Kidney (tissue), 14 donors: ENCODE results near the gene APOA1. TPM values are rescaled to one million over a fixed set of nuclear protein-coding genes. Genes with fewer than 3 reads are reported as not detected.

Experiments used
- DNase-seq, 5 donors: peaks; one replicate each; pipeline ENCODE4 v3.0.0-alpha.2; 2013 to 2020
- FAIRE-seq: peaks from 2 replicates; lab custom pipeline; 2012; peaks lifted over from hg19 to GRCh38; lab: Jason Lieb, UNC
- H3K27ac ChIP-seq, 2 donors: one replicate each; pipeline ENCODE4 v1.7.0; 2013; ENCODE audit warnings: low read depth in 2 of 2, low read length in 2 of 2, inconsistent platforms in 1 of 2
- H3K27me3 ChIP-seq: one replicate; pipeline ENCODE4 v1.7.1; 2013; ENCODE audit warnings: low read length, inconsistent platforms; ENCODE audit not compliant: control insufficient read depth, insufficient read depth
- H3K36me3 ChIP-seq, 3 donors: one replicate each; pipeline versions ENCODE4 v1.7.0 to v1.7.1; 2013; ENCODE audit warnings: low read length in 3 of 3, control low read depth in 1 of 3, inconsistent platforms in 1 of 3; ENCODE audit not compliant: insufficient read depth in 3 of 3, control insufficient read depth in 2 of 3
- H3K4me1 ChIP-seq, 3 donors: one replicate each; pipeline versions ENCODE4 v1.7.0 to v1.7.1; 2013; ENCODE audit warnings: low read length in 3 of 3, inconsistent platforms in 1 of 3, low read depth in 1 of 3; ENCODE audit not compliant: control insufficient read depth in 2 of 3, insufficient read depth in 2 of 3
- H3K4me3 ChIP-seq, 3 donors: one replicate each; pipeline versions ENCODE4 v1.7.0 to v1.8.1; 2013; ENCODE audit warnings: low read length in 3 of 3, control low read depth in 1 of 3, inconsistent platforms in 1 of 3
- H3K9ac ChIP-seq, 3 donors: one replicate each; pipeline versions ENCODE4 v1.7.0 to v1.7.1; 2013; ENCODE audit warnings: low read length in 3 of 3, control low read depth in 1 of 3, inconsistent platforms in 1 of 3
- H3K9me3 ChIP-seq, 3 donors: one replicate each; pipeline versions ENCODE4 v1.7.0 to v1.7.1; 2013; ENCODE audit warnings: low read length in 3 of 3, control low read depth in 1 of 3, inconsistent platforms in 1 of 3; ENCODE audit not compliant: control insufficient read depth in 2 of 3, insufficient read depth in 1 of 3
- intact Hi-C: fragments of 100-400 bp; cut with DNase I; formaldehyde crosslinking; loops from one replicate; pipeline ENCODE4 v1.11.1; 2022
- polyA plus RNA-seq: library from polyadenylated mRNA; stranded (reverse); fragments of 350-450 nt; fragmentation: Illumina TruSeq; extraction: RNeasy Lipid Tissue Mini Kit (QIAGEN cat#74804); gene quantifications from one replicate; pipeline ENCODE4 v1.2.3, GENCODE V29; 2014; ENCODE audit warnings: low read depth, low replicate concordance; ENCODE audit not compliant: insufficient read depth
- total RNA-seq: library from RNA; stranded (reverse); fragmentation: NEBNext Ultra II Directional; extraction: Animal tissue kit (Norgen Biotek cat#: 25700); gene quantifications from one replicate; pipeline ENCODE4 v1.2.1, GENCODE V29; 2021
- TF ChIP-seq, protein P1 (sequence below): IDR thresholded peaks from 3 replicates; pipeline ENCODE4 v1.5.1; 2012; ENCODE audit warnings: mild to moderate bottlenecking, moderate library complexity, borderline replicate concordance; ENCODE audit not compliant: insufficient read depth; ENCODE audit errors: extremely low read depth
- donor health status: control.
- donor health status: control.
- donor health status: control.
- donor health status: control.
- donor health status: control.
- donor health status: DM: yes; HTN: yes; CAD: no.
- donor health status: Normal renal cell carcinoma (clear cell type).

APOA1 gene
- total and polyA plus RNA-seq, 2 donors from 2014 or later = 2.0 TPM; not detected in 1

GRCh38 chr11:116859175-116859574, 21.8 kb upstream of the APOA1 start:
- no peaks in the 10 kb centered on the region for H3K4me1 ChIP-seq
- peaks cover 6 to 58% (median 54%) of the 10 kb centered on the region in 3 donors for H3K36me3 ChIP-seq
- no peaks in the 10 kb centered on the region for H3K27me3 ChIP-seq
- no peak overlapping the region for H3K27ac ChIP-seq
- intact Hi-C loops = no loop called here
- DNase-seq = no peak
- H3K9me3 ChIP-seq = no peaks in the 10 kb centered on the region
- TF ChIP-seq, protein P1, sequence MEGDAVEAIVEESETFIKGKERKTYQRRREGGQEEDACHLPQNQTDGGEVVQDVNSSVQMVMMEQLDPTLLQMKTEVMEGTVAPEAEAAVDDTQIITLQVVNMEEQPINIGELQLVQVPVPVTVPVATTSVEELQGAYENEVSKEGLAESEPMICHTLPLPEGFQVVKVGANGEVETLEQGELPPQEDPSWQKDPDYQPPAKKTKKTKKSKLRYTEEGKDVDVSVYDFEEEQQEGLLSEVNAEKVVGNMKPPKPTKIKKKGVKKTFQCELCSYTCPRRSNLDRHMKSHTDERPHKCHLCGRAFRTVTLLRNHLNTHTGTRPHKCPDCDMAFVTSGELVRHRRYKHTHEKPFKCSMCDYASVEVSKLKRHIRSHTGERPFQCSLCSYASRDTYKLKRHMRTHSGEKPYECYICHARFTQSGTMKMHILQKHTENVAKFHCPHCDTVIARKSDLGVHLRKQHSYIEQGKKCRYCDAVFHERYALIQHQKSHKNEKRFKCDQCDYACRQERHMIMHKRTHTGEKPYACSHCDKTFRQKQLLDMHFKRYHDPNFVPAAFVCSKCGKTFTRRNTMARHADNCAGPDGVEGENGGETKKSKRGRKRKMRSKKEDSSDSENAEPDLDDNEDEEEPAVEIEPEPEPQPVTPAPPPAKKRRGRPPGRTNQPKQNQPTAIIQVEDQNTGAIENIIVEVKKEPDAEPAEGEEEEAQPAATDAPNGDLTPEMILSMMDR = no peak
- no peak overlapping the region for H3K9ac ChIP-seq
- no peak for FAIRE-seq
- no peak overlapping the region for H3K4me3 ChIP-seq

- no peaks in the 10 kb centered on the region for H3K4me1 ChIP-seq
- H3K4me3 ChIP-seq = no peak overlapping the region
- no peaks in the 10 kb centered on the region for H3K27me3 ChIP-seq
- peaks cover 6 to 50% (median 50%) of the 10 kb centered on the region in 3 donors for H3K36me3 ChIP-seq
- H3K9ac ChIP-seq = no peak overlapping the region
- intact Hi-C loops = no loop called here
- no peaks in the 10 kb centered on the region for H3K9me3 ChIP-seq
- FAIRE-seq (no peak), DNase-seq (no peak)
- H3K27ac ChIP-seq = no peak overlapping the region
- TF ChIP-seq, protein P1 = no peak
These were observed 20.5 kb upstream of the APOA1 start for GRCh38 chr11:116857936-116858335.

GRCh38 chr11:116857316-116857715, 19.9 kb upstream of the APOA1 start:
- peaks cover 0 to 2% (median 0%) of the 10 kb centered on the region in 3 donors for H3K4me1 ChIP-seq
- no peak overlapping the region for H3K27ac ChIP-seq
- H3K36me3 ChIP-seq = peaks cover 6 to 49% (median 47%) of the 10 kb centered on the region in 3 donors
- FAIRE-seq (no peak), DNase-seq (no peak)
- no peak overlapping the region for H3K9ac ChIP-seq
- TF ChIP-seq, protein P1 = no peak
- intact Hi-C loops = no loop called here
- H3K4me3 ChIP-seq = no peak overlapping the region
- H3K9me3 ChIP-seq = no peaks in the 10 kb centered on the region
- no peaks in the 10 kb centered on the region for H3K27me3 ChIP-seq

DNA sequence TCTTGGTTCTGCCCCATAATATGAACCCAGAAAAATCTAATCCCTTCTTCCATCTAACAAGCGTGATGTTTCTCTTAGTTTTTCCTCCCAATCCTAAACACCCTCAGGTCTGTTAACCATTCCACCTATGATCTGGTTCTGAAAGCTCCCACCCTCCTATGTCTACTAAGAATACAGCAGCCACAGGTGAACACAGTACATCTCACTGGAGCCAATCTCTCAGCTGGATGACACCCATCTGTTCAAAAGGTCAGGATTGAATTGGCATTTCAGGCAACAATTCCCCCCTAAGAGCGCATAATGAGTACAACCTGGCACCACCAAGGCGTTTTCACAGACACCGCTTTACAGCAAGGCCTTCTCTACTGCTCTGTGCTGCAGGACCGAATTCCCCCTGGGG, 19.0 kb upstream of the APOA1 start:
- DNase-seq (no peak), FAIRE-seq (no peak)
- Histone ChIP-seq H3K27me3 (no peaks in the 10 kb centered on the region), H3K9me3 (no peaks in the 10 kb centered on the region), H3K27ac (no peak overlapping the region), H3K4me3 (no peak overlapping the region), H3K4me1 (peaks cover 0 to 5% (median 0%) of the 10 kb centered on the region in 3 donors), H3K9ac (no peak overlapping the region), H3K36me3 (peaks cover 6 to 42% (median 41%) of the 10 kb centered on the region in 3 donors)
- TF ChIP-seq, protein P1 = no peak
- intact Hi-C loops = no loop called here
